Hepatocyte (in vitro differentiated cells): ENCODE measurements around the gene TTC33. TPM values are rescaled to one million over a fixed set of nuclear protein-coding genes. Genes with fewer than 3 reads are reported as not detected.
"Not testable (repeated sequence)": the region's sequence is repeated elsewhere in the genome, so short reads cannot be mapped to it uniquely, and the experiment has no call there.

ENCODE experiments used
- DNase-seq: peaks from one replicate; pipeline ENCODE4 v3.0.0-alpha.2; 2016; ENCODE audit warnings: low spot score
- H2AFZ ChIP-seq: fragments of 200-600 bp; sonication (generic); 2 replicates; pipeline ENCODE4 v1.6.0; 2016; ENCODE audit warnings: antibody characterized with exemption, mild to moderate bottlenecking
- H3K27ac ChIP-seq: fragments of 200-600 bp; sonication (generic); 2 replicates; pipeline ENCODE4 v1.5.1; 2016; ENCODE audit warnings: mild to moderate bottlenecking
- H3K27me3 ChIP-seq: fragments of 200-600 bp; sonication (generic); 2 replicates; pipeline ENCODE4 v1.6.1; 2016
- H3K36me3 ChIP-seq: fragments of 200-600 bp; sonication (generic); replicated peaks from 2 replicates; pipeline ENCODE4 v1.5.1; 2016; ENCODE audit warnings: low read depth; ENCODE audit not compliant: insufficient read depth
- H3K4me1 ChIP-seq: fragments of 200-600 bp; sonication (generic); 2 replicates; pipeline ENCODE4 v1.5.1; 2016; ENCODE audit warnings: mild to moderate bottlenecking, moderate library complexity; ENCODE audit not compliant: insufficient read depth
- H3K4me2 ChIP-seq: fragments of 200-600 bp; sonication (generic); 2 replicates; pipeline ENCODE4 v1.6.0; 2016
- H3K4me3 ChIP-seq: fragments of 200-600 bp; sonication (generic); 2 replicates; pipeline ENCODE4 v1.5.1; 2016; ENCODE audit warnings: mild to moderate bottlenecking
- H3K79me2 ChIP-seq: fragments of 200-600 bp; sonication (generic); 2 replicates; pipeline ENCODE4 v1.6.0; 2017; ENCODE audit warnings: mild to moderate bottlenecking
- H3K9me2 ChIP-seq: fragments of 200-600 bp; sonication (generic); replicated peaks from 2 replicates; pipeline ENCODE4 v1.6.0; 2017; ENCODE audit warnings: mild to moderate bottlenecking; ENCODE audit not compliant: insufficient read depth
- H3K9me3 ChIP-seq: fragments of 200-600 bp; sonication (generic); 2 replicates; pipeline ENCODE4 v1.5.1; 2016; ENCODE audit warnings: low read depth, mild to moderate bottlenecking
- H4K20me1 ChIP-seq: fragments of 200-600 bp; sonication (generic); 2 replicates; pipeline ENCODE4 v1.6.0; 2016; ENCODE audit warnings: mild to moderate bottlenecking; ENCODE audit not compliant: insufficient read depth, poor library complexity, severe bottlenecking
- EZH2 ChIP-seq: fragments of 200-600 bp; sonication (generic); IDR thresholded peaks from 2 replicates; pipeline ENCODE4 v1.6.1; 2016; ENCODE audit warnings: antibody characterized with exemption, mild to moderate bottlenecking, borderline replicate concordance
- EZH2phosphoT487 ChIP-seq: fragments of 200-600 bp; sonication (generic); IDR thresholded peaks from one replicate; pipeline ENCODE4 v1.6.1; 2018; ENCODE audit warnings: antibody characterized with exemption, mild to moderate bottlenecking, low read depth, moderate library complexity; ENCODE audit not compliant: unreplicated experiment, severe bottlenecking
- WGBS: methylation state at CpG from one replicate; pipeline ENCODE4 v1.1.6; 2016; ENCODE audit warnings: low lambda C conversion rate; ENCODE audit errors: missing lambda C conversion rate; 5-methylcytosine and 5-hydroxymethylcytosine counted together
- polyA plus RNA-seq: library from polyadenylated mRNA; unstranded; fragments of >200 nt; fragmentation: Nextera tagmentation; extraction: Ambion mirVana; gene quantifications from 2 replicates; pipeline ENCODE4 v1.2.1, GENCODE V29; 2016
- total RNA-seq: library from RNA; depleted of rRNA; stranded (reverse); fragments of >200 nt; gene quantifications from 2 replicates; pipeline ENCODE4 v1.2.3, GENCODE V29; 2014
- TF ChIP-seq, protein P1 (sequence below): fragments of 200-600 bp; sonication (generic); IDR thresholded peaks from 2 replicates; pipeline ENCODE4 v1.5.1; 2016; ENCODE audit warnings: antibody characterized with exemption, mild to moderate bottlenecking; ENCODE audit not compliant: poor library complexity

The TTC33 gene
- total and polyA plus RNA-seq, 2 experiments from 2014 or later: 5.6 to 19.3 TPM

DNA sequence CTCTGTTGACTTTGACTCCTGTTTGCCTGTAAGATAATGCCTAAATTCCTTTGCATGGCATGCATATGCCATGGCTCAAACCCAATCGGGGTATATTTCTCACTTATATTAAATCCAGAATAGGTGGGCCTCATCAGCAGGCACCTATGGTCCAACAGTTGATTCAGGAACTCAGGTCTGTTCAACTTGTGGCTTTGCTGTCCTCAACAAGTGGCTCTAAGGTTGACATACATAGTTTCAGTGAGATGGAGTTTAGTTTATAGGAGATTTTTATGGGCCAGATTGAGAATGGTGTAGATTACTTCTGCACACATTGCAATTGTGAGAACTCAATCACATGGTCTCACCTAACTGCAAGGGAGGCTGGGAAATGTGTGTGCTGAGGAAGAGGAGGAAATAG is 107.6 kb downstream of the TTC33 start:
- no peak overlapping the region for H3K4me3 ChIP-seq
- no peaks in the 10 kb centered on the region for H3K36me3 ChIP-seq
- H2AFZ ChIP-seq: no peak overlapping the region
- WGBS: 83% methylated on average over 1 of the region's 1 CpG
- no peaks in the 10 kb centered on the region for H3K9me2 ChIP-seq
- TF ChIP-seq, protein P1, sequence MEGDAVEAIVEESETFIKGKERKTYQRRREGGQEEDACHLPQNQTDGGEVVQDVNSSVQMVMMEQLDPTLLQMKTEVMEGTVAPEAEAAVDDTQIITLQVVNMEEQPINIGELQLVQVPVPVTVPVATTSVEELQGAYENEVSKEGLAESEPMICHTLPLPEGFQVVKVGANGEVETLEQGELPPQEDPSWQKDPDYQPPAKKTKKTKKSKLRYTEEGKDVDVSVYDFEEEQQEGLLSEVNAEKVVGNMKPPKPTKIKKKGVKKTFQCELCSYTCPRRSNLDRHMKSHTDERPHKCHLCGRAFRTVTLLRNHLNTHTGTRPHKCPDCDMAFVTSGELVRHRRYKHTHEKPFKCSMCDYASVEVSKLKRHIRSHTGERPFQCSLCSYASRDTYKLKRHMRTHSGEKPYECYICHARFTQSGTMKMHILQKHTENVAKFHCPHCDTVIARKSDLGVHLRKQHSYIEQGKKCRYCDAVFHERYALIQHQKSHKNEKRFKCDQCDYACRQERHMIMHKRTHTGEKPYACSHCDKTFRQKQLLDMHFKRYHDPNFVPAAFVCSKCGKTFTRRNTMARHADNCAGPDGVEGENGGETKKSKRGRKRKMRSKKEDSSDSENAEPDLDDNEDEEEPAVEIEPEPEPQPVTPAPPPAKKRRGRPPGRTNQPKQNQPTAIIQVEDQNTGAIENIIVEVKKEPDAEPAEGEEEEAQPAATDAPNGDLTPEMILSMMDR: no peak
- TF ChIP-seq EZH2phosphoT487: no peak
- no peak for TF ChIP-seq EZH2
- DNase-seq: no peak
- no peaks in the 10 kb centered on the region for H3K9me3 ChIP-seq
- no peaks in the 10 kb centered on the region for H3K4me1 ChIP-seq
- H3K27me3 ChIP-seq: no peaks in the 10 kb centered on the region
- H3K4me2 ChIP-seq: no peak overlapping the region
- no peak overlapping the region for H3K27ac ChIP-seq
- H4K20me1 ChIP-seq: no peaks in the 10 kb centered on the region
- H3K79me2 ChIP-seq: no peaks in the 10 kb centered on the region

DNA sequence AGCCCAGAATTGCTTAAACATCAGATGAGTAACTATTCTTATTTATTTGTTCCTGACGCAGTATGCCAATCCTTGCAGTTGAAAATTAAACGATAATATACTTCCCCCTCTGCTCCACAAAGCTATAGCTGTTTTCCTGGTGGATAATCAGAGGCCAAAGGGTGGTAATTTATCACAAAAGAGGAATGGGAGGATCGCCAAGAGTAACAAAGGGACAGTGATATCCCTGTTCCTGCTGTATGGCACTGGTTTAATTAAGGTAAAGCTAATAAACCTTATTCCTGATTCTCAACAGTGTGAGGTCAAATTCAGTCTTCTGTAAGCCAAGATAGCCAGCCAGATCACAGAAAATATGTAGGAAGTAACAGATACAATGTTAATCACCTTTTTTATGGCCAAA is 109.5 kb downstream of the TTC33 start:
- WGBS: 80% methylated on average over 3 of the region's 3 CpGs
- Histone ChIP-seq H3K79me2 (no peaks in the 10 kb centered on the region), H3K9me3 (no peaks in the 10 kb centered on the region), H3K9me2 (no peaks in the 10 kb centered on the region), H3K4me2 (no peak overlapping the region), H3K4me3 (no peak overlapping the region), H4K20me1 (no peaks in the 10 kb centered on the region), H2AFZ (no peak overlapping the region), H3K27ac (no peak overlapping the region), H3K27me3 (no peaks in the 10 kb centered on the region), H3K36me3 (no peaks in the 10 kb centered on the region), H3K4me1 (no peaks in the 10 kb centered on the region)
- no peak for DNase-seq
- TF ChIP-seq, protein P1: no peak
- TF ChIP-seq EZH2phosphoT487 (no peak), EZH2 (no peak)

DNA sequence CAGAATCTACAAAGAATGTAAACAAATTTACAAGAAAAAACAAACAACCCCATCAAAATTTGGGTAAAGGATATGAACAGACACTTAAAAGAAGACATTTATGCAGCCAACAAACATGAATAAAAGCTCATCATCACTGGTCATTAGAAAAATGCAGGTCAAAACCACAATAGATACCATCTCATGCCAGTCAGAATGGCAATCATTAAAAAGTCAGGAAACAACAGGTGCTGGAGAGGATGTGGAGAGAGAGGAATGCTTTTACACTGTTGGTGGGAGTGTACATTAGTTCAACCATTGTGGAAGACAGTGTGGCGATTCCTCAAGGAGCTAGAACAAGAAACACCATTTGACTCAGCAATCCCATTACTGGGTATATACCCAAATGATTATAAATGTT is 116.2 kb downstream of the TTC33 start:
- H3K36me3 ChIP-seq, DNase-seq, H3K9me3 ChIP-seq, H3K4me2 ChIP-seq, H3K27ac ChIP-seq, H2AFZ ChIP-seq, H3K4me1 ChIP-seq, H3K4me3 ChIP-seq, H3K27me3 ChIP-seq, H3K9me2 ChIP-seq, H3K79me2 ChIP-seq, H4K20me1 ChIP-seq: not testable (repeated sequence)
- WGBS: 79% methylated on average over 1 of the region's 1 CpG

DNA sequence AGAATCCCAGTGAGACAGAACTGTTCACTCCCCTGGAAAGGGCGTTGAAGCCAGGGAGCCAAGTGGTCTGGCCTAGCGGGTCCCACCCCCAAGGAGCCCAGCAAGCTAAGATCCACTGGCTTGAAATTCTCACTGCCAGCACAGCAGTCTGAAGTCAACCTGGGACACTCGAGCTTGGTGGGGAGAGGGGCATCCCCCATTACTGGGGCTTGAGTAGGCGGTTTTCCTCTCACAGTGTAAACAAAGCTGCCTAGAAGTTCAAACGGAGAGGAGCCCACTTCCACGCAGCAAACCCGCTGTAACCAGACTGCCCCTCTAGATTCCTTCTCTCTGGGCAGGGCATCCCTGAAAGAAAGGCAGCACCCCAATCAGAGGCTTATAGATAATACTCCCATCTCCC is 121.2 kb downstream of the TTC33 start:
- Histone ChIP-seq H3K4me1 (no peaks in the 10 kb centered on the region), H3K27me3 (no peaks in the 10 kb centered on the region), H3K36me3 (no peaks in the 10 kb centered on the region), H3K27ac (no peak overlapping the region), H3K4me2 (no peak overlapping the region), H4K20me1 (no peaks in the 10 kb centered on the region), H2AFZ (no peak overlapping the region), H3K9me2 (no peaks in the 10 kb centered on the region), H3K79me2 (no peaks in the 10 kb centered on the region), H3K4me3 (no peak overlapping the region), H3K9me3 (no peaks in the 10 kb centered on the region)
- 82% methylated on average over 7 of the region's 7 CpGs for WGBS
- TF ChIP-seq EZH2phosphoT487 (no peak), EZH2 (no peak)
- TF ChIP-seq, protein P1: no peak
- no peak for DNase-seq
